Breast epithelium (tissue), 3 donors: Measurements from ENCODE around the gene CDCP1.

ENCODE experiments used
- POLR2A ChIP-seq: fragments of 450-650 bp; IDR thresholded peaks from one replicate; pipeline ENCODE4 v1.6.1; 2016; ENCODE audit warnings: antibody characterized with exemption, mild to moderate bottlenecking, moderate library complexity
- POLR2AphosphoS5 ChIP-seq, 3 donors: sonication (generic); formaldehyde crosslinking; IDR thresholded peaks; one replicate each; pipeline ENCODE4 v1.6.1; 2017; ENCODE audit warnings: antibody characterized with exemption in 3 of 3
- TF ChIP-seq, protein P1 (sequence below), 3 donors: fragments of 450-650 bp; IDR thresholded peaks; one replicate each; pipeline ENCODE4 v1.5.1; 2016 to 2017; ENCODE audit warnings: antibody characterized with exemption in 3 of 3, mild to moderate bottlenecking in 3 of 3, moderate library complexity in 3 of 3

GRCh38 chr3:45042162-45042561 lies 104.0 kb downstream of the CDCP1 start:
- TF ChIP-seq, protein P1, sequence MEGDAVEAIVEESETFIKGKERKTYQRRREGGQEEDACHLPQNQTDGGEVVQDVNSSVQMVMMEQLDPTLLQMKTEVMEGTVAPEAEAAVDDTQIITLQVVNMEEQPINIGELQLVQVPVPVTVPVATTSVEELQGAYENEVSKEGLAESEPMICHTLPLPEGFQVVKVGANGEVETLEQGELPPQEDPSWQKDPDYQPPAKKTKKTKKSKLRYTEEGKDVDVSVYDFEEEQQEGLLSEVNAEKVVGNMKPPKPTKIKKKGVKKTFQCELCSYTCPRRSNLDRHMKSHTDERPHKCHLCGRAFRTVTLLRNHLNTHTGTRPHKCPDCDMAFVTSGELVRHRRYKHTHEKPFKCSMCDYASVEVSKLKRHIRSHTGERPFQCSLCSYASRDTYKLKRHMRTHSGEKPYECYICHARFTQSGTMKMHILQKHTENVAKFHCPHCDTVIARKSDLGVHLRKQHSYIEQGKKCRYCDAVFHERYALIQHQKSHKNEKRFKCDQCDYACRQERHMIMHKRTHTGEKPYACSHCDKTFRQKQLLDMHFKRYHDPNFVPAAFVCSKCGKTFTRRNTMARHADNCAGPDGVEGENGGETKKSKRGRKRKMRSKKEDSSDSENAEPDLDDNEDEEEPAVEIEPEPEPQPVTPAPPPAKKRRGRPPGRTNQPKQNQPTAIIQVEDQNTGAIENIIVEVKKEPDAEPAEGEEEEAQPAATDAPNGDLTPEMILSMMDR (IDR thresholded peaks at IDR 0.05) = no peak
- TF ChIP-seq POLR2A (no peak), POLR2AphosphoS5 (IDR thresholded peaks at IDR 0.05) (no peak)
